ENCODE data around the gene ZBTB45.

DNA sequence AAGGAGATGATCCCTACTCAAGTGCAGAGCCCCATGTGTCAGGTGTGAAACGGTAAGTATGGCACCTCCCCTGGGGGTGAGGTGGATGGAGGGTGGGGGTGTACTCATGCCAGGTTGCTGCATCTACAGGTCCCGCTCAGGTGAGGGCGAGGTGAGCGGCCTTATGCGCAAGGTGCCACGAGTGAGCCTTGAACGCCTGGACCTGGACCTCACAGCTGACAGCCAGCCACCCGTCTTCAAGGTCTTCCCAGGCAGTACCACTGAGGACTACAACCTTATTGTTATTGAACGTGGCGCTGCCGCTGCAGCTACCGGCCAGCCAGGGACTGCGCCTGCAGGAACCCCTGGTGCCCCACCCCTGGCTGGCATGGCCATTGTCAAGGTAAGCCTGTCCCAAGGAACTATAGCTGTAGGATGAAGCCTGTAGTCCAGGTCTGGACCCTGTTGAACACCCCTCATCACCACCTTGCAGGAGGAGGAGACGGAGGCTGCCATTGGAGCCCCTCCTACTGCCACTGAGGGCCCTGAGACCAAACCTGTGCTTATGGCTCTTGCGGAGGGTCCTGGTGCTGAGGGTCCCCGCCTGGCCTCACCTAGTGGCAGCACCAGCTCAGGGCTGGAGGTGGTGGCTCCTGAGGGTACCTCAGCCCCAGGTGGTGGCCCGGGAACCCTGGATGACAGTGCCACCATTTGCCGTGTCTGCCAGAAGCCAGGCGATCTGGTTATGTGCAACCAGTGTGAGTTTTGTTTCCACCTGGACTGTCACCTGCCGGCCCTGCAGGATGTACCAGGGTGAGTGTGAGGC, 29.5 kb upstream of the ZBTB45 start:
- TF ChIP-seq POLR2A (IDR thresholded peaks at IDR 0.05), result no peak
- TF ChIP-seq, protein P1, sequence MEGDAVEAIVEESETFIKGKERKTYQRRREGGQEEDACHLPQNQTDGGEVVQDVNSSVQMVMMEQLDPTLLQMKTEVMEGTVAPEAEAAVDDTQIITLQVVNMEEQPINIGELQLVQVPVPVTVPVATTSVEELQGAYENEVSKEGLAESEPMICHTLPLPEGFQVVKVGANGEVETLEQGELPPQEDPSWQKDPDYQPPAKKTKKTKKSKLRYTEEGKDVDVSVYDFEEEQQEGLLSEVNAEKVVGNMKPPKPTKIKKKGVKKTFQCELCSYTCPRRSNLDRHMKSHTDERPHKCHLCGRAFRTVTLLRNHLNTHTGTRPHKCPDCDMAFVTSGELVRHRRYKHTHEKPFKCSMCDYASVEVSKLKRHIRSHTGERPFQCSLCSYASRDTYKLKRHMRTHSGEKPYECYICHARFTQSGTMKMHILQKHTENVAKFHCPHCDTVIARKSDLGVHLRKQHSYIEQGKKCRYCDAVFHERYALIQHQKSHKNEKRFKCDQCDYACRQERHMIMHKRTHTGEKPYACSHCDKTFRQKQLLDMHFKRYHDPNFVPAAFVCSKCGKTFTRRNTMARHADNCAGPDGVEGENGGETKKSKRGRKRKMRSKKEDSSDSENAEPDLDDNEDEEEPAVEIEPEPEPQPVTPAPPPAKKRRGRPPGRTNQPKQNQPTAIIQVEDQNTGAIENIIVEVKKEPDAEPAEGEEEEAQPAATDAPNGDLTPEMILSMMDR (IDR thresholded peaks at IDR 0.05), result no peak

Data from uterus (tissue), 2 donors.